GM19025 (cell line): ENCODE data around the gene PARP9.
"Not testable (repeated sequence)": the region's sequence is repeated elsewhere in the genome, so short reads cannot be mapped to it uniquely, and the experiment has no call there.

Source experiments
- ATAC-seq: cut with Tn5 transposase; IDR thresholded peaks from one replicate; pipeline ENCODE4 v1.9.1; 2021; ENCODE audit warnings: mild to moderate bottlenecking, low read depth, moderate library complexity; ENCODE audit not compliant: unreplicated experiment

Gene PARP9

DNA sequence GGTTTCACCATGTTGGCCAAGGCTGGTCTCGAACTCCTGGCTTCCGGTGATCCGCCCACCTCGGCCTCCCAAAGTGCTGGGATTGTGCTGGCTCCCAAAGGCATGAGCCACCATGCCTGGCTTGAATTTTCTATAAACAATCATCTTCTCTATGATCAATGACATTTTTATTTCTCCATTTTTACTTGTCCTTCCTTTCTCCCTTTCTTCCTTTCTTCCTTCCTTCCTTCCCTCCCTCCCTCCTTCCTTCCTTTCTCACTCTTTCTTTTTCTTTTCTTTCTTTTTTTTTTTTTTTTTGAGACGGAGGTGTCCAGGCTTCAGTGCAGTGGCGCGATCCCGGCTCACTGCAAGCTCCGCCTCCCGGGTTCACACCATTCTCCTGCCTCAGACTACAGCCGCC, 40.8 kb downstream of the PARP9 start:
- no peak for ATAC-seq

DNA sequence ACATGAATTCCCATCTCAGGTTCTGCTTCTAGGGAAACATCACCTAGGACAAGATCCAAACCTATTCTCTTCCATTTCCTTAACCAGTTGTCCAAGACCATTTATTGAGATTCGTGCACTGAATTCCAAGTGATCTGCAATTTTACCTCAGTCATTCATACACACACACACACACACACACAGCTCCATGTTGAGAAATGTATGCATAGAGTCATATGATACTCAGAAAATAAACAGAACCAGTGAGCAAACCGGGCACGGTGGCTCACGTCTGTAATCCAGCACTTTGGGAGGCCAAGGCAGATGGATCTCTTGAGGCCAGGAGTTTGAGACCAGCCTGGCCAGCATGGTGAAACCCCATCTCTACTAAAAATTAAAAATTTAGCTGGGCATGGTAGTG, 43.2 kb downstream of the PARP9 start:
- ATAC-seq: no peak

DNA sequence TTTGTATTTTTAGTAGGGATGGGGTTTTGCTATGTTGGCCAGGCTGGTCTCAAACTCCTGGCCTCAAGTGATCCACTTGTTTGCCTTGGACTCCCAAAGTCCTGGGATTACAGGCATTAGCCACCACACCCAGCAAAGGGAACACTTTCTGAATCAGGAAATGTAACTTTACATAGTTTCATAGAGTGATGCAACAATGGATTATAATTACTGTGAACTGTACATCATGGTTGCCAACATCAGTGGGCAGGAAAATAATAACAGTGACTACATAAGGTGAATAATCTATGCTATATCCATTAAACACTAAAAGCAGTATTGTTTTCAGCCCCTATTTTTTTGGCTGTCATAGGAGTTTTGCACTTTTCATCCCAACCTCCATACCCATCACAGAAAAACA, 44.4 kb downstream of the PARP9 start:
- no peak for ATAC-seq

DNA sequence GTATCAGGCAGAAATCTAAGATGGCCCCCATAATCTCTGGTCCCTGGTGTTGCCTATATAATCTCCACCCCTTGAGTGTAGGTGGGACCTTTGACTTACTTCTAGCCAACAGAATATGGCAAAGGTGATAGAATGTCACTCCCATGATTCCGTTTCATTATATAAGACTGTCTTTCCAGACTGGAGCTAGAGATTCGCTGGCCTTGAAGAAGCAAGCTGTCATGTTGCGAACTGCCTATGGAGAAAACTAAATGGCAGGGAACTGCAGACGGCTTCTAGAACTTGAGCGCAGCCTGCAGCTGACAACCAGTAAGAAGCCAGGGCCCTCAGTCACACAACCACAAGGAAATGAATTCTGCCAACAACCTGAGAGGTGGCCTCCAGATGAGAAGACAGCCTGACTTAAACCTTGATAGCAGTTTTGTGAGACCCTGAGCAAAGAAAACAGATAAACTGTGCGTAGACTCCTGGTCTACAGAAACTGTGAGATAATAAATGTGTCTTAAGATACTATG, 47.2 kb downstream of the PARP9 start:
- no peak for ATAC-seq

DNA sequence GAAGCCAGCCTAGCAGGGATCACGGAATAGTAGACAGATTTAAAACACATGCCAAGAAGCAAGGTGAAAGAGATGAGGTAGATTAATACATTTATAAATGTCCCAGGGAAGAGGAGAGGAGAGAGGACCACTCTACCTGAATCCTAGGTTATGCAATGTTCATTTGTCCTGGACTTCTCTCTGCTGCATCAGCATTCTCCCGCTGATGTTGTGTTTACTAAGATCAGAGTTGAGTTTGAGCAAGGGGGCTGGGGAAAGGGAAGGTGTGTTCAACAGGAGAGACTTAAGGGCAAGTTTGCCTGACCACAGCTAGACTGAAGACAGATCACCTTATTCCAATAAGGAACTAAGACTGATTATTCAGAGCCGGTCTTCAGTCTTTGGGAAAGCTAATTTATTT, 48.2 kb downstream of the PARP9 start:
- ATAC-seq: no peak

DNA sequence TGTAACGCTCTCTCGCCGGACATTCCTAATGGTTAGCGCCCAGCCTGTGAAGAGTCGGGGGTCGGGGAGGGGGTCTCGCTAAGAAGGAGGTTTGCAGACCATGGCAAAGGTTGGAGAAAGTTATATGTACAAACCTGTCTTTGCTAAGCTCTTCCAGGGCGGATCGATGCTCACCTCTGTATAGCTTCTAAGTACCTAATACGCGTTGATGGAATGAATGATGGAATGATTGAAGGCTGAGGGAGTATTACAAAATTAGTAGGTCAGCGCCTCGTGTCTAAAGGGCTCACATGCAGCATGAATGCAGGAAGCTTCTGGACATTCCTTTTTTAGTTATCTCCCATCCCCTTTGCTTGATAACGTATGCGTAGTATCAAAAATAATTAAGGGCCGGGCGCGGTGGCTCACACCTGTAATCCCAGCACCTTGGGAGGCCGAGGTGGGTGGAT, 49.1 kb downstream of the PARP9 start:
- ATAC-seq: no peak

DNA sequence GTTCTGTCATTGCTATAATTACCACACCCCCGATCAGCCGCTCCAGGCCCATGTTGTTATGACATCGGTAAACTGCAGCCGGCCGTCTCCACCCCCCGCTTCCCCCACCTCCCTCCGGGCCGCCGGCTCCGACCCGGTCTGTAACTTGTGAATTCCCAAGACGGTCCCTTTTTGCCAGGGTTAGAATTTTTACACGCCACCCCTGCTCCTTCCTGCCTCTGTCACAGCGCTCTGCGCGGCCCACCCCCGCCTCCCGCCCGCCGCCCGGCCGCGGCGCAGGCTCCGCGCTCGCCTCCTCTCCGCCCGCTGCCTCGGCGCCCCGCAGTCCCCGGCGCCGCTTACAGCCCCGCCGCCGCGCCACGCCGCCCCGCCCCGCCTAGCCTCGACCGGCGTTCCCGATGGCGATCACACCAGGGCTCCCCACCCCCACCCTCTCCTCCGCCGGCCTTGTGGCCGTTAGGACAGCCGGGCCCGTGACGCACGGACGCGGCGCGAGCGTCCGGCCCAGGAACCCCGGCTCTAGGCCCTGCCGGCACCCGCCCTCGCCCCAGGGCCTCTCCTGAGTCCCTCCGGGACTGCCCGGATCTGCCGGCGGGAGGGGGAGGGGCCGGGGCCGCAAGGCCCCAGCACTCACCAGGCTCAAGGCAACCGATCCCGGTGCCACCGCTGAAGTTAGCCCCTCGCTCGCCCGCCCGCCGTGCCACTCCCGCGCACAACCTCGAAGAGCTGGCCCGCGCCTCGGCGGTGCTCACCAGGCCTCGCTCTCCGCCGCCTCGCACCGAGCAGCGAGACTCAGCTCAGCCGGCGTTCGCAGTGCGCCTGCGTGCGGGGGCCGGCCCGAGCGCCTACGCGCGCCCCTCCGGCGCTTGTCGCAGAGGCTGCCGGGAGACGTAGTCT, 49.7 kb downstream of the PARP9 start, which contains the start of gene KPNA1:
Gene KPNA1, minus strand, starts transcription at position 817 of the 897 bp plus-strand sequence. CDS start 18,374 bp downstream, outside the sequence.
- ATAC-seq: peak; percentile 86

DNA sequence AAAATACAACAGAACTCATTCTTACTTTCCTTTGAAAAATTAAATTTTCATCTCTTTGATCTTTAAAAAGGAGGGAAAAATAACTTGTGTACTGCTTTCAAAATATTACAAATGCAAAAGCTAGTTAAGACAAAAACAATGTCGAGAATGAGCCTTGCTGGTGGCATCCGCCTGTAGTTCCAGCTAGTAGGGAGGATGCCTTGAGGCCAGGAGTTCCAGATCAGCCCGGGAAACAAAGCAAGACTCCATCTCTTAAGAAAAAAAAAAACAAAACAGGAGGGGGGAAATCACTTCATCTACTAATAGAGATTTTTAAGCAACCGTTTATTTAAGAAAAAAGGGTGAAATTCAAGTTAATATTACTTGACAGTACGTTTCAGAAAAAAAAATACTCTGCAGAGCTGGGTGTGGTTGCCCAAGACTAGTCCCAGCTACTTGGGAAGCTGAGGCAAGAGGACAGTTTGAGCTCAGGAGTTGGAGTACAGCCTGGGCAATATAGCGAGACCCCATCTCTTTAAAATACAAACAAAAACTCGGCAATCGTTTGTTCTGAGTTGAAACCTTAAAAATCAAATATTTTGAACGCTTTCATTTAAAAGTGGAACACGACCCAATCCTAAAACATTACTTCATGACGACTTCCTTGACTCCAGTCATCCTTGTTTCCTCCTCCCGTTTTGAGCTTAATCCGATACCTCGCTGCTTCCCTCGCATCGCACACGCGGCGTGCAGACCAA, 50.5 kb downstream of the PARP9 start:
- no peak for ATAC-seq

DNA sequence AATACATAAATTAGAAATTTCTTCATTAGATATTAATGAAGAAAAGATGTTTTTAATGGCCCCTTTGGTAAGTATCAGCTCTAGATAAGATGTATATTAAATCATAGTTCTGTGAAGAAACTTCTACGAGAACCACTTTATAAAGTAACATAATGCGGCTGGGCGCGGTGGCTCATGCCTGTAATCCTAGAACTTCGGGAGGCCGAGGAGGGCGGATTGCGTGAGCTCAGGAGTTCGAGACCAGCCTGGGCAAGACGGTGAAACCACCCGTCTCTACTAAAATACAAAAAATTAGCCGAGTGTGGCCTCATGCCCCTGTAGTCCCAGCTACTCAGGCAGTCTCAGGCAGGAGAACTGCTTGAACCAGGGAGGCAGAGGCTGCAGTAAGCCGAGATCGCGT, 51.8 kb downstream of the PARP9 start:
- no peak for ATAC-seq

DNA sequence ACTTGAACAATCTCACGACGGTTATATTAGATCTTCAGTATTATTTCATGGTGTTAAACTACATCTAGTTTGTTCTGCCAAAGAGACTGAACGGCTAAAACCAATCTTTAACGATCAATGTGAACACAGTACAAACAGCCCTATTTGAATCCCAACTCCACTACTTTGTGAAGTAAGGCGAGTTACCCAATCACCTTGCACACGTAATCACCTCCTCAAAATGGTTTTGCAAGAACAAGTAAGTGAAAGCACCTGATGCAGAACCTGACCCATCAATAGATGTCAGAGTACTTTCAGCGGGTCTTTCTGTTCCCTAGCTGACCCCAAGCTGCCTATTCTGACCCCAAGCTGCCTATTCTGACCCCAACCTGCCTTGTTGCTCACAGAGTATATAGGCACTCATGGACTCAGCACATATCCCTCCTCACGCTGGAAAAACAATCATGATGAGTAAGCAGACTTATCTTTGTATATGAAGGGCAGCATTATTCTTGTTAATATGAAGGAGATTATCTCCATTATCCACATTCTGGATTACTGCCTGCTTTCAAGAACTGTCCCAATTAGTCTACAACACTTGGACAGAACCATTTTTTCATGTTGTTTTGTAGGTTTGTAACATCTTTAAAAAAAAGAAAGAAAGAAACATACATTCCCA, 53.1 kb downstream of the PARP9 start:
- no peak for ATAC-seq

DNA sequence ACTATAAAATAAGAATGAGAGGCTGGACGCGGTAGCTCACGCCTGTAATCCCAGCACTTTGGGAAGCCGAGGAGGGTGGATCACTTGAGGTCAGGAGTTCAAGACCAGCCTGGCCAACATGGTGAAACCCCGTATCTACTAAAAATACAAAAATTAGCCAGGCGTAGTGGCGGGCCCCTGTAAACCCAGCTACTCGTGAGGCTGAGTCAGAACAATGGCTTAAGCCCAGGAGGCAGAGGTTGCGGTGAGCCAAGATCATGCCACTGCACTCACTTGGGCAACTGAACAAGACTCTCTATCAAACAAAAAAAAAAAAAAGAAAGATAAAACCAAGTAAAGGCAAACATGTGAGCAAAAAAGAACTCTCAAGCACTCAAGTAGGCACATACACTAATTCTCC, 55.2 kb downstream of the PARP9 start:
- ATAC-seq: not testable (repeated sequence)

DNA sequence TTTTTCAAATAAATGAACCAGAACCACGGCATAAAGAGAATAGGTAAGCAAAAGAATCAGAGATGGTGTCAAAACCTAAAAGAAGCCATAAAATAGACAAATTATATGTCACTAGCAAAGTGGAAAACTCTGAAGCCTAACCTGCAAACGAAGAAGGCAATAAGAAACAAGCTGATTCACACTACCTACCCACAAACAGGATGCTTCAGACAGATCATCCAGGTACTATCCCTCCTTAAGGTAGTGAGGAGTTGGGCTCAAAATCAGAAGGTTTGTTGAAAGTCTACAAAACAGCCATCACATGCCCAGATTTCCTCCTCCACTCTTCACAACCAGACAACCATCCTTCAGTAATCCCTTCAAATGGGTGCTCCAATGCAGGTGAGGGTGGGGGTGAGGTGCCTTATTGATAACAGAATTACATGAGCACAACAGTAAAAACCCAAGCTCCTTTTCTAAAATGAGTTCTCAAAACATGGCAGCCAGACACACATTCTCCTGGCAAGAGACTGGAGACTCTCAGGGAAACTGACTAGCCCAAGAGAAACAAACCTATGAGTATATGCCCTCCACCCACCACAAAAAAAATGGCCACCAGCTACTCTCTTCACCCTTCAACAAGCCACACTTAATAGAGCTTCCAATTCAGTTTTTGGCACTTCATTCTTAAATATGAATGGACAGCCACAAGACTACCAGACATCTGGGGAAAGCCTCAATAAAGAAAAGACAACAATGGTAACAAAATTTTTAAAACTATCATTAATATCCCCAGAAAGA, 55.8 kb downstream of the PARP9 start:
- no peak for ATAC-seq

DNA sequence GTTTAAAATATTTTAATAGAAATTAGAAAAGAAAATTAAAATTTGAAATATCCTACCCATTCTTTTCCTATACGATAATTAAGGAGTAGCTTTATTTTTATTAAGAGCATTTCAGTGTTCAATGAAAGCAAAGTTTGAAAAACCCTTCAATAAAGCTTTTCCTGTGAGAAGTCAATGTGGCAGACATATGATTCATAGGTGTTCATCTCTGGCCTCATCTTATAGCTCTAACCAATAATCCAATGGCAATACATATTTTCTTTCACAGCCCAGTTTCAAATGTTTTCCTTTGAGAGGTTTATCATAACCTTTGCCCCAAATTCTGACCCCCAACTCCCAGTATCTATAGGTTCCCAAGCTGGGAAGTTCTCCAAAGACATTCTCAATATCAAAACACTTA, 57.6 kb downstream of the PARP9 start:
- ATAC-seq: no peak

DNA sequence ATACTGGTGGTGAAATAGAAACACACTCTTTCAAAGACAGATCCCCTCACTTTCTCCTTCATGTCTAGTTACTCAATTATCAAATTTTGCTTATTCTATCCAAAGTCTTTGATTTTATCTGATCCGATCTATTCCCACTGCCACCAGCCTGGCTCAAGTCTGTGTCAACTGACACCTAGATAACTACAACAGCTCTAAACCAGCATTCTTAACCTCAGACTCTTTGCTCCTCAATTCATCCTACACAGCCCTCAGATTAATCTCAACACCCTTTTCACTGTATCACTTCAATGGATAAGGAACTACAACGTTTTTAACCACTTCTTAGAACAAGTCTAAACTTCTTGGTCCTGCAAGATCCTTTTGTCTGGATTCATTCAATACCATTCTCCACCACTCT, 58.4 kb downstream of the PARP9 start:
- no peak for ATAC-seq

DNA sequence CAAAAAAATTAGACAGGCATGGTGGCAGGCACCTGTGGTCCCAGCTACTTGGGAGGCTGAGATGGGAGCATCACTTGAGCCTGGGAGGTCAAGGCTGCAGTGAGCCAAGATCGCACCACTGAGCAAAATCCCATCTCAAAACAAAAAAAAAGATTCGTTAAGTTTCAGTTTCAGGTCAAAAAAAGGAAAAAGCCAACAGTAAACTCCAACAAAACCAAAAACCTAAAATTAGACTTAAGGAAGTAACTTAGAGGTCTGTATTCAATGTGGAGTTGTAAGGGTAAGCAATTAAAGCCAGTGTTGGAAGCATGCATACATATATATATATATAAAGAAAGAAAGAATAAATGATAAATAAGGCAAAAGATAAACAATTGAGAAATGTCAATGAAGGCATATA, 61.2 kb downstream of the PARP9 start:
- no peak for ATAC-seq

DNA sequence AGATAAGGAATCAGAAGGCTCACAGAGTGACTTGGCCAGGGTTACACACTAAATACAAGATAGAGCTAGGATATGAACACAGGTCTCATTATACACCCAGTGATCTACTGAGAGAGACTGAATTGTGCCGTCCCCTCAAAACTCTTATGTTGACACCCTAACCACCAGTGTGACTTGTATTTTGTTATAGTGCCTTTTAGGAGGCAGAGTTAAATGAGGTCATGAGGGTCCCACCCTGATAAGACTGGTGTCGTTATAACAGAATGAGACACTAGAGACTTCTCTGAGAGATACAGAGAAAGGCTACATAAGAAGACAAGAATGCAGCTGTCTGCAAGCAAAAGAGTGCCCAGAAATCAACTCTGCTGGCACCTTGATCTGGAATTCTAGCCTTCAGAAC, 62.0 kb downstream of the PARP9 start:
- no peak for ATAC-seq

DNA sequence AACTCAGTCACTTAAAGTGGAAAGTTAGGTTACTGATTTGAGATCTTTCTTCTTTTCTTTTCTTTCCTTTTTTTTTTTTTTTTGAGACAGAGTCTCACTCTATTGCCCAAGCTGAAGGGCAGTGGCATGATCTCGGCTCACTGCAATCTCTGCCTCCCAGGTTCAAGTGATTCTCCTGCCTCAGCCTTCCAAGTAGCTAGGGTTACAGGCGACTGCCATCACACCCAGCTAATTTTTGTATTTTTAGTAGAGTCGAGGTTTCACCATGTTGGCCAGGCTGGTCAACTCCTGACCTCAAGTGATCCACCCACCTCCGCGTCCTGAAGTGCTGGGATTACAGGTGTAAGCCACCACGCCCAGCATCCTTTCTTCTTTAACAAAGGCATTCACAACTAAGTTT, 63.1 kb downstream of the PARP9 start:
- ATAC-seq: not testable (repeated sequence)

DNA sequence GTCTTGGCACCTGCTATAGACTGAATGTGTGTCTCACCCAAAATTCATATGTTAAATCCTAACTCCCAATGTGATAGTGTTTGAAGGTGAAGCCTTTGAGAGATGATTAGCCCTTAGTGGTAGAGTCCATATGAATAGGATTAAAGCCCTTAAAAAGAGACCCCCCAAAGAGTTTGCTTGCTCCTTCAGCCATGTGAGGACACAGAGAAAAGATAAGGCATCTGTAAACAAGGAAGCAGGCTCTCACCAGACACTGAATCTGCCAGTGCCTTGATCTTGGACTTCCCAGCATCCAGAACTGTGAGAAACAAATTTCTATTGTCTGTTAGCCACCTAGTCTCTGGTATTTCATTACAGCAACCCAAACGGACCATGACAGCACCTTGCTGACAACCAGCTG, 65.9 kb downstream of the PARP9 start:
- no peak for ATAC-seq

DNA sequence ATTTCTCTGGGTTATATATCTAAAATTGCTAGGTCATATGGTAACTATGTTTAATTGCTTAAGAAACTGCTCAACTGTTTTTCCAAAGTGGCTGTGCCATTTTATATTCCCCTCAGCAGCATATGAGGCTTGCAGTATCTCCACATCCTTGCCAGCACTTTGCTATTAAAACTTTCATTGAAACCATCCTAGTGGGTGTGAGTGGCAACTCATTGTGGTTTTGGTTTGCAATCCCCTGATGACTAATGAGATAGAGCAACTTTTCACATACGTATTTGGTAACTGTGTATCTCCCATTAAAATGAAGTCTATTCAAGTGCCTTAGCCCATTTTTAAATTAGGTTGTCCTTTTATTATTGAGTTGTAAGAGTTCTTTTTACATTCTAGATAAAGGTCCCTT, 66.7 kb downstream of the PARP9 start:
- peak; percentile 91 for ATAC-seq

DNA sequence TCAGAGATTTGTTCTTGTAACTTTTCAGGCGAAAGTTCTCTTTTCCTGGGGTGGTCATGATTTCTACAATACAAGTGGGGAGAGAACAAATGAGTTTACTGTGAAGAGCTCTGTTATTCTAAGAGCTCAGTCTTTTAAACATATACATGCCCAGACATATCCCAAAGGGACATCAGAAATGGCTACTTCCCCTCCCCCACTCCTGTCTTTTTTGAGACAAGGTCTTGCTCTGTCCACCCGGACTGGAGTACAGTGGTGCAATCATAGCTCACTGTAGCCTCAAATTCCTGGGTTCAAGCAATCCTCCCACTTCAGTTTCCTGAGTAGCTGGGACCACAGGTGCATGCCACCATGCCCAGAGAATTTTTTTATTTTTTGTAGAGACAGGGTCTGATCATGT, 67.6 kb downstream of the PARP9 start:
- ATAC-seq: no peak
